HG02973 (cell line): ENCODE results near the gene RPS6KA3.
"Not testable (repeated sequence)": the region's sequence is repeated elsewhere in the genome, so short reads cannot be mapped to it uniquely, and the experiment has no call there.

Experiments
- ATAC-seq: cut with Tn5 transposase; IDR thresholded peaks from one replicate; pipeline ENCODE4 v1.9.1; 2021; ENCODE audit warnings: moderate library complexity; ENCODE audit not compliant: unreplicated experiment

RPS6KA3 gene

DNA sequence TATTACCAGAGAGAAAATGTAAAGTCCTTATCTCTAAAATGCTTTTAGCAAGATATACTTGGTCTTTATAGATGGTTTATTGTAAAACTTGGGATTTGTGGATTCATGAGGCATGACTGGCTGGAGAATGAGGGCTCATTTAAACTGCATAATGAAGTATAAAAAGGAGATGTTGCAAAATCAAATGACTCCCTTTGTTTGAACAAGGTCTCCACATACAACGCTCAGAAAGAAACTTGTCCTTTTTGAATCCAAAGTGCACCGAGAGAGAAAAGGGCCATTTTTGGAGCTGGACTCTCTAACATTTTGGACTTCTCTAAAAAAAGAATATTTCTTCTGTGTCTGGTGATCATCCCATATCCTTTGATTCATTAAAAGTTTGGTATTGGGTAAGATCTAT, 117.4 kb downstream of the RPS6KA3 start:
- ATAC-seq, result no peak

DNA sequence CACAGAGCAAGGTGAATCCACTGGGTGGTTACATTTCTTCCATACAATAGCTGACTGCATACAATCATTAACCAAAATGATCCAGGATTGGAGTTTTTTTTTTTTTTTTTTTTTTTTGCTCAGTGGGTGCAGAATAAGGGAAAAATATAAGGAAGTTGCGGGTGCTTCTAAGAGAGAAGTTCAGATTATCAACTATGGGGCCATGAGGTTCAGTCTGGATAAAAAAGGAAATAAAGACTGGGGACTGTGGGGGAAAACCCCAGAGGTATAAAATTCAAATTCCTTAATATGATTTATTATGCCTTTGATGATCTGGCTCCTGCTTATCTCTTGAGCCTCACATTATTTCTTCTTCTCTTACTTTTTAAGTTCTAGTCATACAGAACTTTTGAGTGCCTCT, 119.1 kb downstream of the RPS6KA3 start:
- ATAC-seq, result no peak

DNA sequence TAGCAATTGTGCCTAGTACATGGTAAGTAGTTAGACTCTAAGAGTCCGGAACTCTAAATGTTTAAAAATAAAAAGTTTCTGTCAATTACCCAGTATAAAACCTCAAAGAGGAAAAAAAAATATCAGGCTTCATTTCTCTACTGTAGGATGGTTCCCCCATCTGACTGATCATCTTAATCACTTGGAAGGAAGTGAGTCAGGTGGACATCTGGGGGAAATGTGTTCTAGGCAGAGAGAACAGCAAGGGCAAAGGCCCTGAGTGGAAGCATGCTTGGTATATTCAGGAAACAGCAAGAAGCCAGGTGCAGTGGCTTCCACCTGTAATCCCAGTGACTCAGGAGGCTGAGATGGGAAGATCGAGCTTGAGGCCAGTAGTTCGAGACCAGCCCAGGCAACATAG, 122.2 kb downstream of the RPS6KA3 start:
- no peak for ATAC-seq

DNA sequence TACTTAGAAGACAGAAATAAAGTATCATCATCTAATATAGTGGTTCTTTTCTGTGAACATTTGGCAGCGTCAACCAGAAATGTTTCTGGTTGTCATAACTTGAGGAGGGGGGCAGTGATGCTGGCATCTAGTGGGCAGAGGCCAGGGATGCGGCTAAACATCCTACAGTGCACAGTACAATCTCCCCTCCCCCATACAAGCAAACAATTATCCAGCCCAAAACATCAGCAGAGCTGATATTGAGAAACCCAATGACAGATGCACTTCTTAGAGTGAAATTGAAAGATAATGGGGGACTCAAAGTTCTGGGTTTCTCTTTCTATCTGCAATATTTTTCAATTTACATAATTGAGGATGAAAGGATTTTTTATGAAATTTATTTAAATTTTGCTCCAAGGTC, 123.1 kb downstream of the RPS6KA3 start:
- no peak for ATAC-seq

DNA sequence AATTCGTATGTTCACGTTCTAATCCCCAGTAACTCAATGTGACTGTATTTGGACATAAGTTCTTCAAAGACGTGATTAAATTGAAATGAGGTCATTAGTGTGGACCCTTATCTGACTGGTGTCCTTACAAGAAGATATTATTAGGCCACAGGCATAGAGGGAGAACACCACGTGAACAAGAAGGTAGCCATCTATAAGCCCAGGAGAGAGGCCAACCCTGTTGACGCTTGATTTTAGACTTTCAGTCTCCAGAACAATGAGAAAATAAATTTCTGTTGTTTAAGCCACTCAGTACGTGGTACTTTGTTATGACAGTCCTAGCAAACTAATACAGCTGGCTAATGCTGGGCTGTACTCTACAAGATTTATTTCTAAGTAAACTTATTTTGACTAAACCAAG, 123.6 kb downstream of the RPS6KA3 start:
- no peak for ATAC-seq

DNA sequence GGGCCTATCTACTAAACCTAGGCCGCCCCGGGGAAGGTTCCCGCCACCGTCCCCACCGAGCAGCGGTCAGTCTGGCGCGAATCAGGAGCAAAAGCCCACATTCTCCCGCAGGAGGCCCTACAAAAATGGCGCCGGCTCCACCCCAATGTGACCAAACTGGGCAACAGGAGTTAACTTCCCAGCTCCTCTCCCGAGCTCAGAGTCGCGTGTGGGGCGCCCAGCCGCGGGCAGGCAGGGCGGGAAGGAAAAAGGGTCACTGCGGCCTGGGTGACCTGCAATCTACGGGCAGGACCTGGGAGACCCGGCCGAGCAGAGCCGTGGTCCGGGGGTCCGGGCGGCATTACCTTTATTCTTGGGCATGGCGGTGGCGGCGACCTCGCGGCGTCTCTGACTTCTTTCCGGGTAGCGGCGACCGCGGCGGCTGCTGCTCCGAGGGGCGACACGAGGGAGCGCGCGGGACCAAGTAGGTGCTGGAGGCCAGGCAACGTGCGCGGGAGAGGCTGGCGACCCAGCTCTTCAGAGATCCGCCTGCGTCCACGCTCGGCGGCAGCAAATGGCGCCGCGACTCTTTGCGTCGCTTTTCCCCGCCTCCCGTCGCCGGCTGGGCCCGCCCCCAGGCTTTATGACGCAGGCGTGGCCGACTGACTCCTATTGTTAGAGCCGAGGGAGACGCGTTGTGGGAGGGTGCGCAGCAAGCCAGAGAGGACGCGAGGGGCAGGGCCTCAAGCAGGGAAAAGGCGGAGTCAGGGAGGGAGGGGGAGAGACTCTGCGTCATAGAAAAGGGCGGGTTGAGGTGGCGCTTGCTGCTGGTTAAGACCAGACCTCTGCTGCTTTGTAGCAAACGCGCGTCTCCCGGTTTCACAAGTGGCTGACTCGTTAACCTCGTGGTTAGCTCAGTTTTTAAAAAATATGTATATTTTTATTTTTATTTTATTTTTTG, 125.2 kb downstream of the RPS6KA3 start, which contains the start of gene EIF1AX:
Gene EIF1AX (minus strand): TSS at position 558 of the 940 bp plus-strand sequence. CDS start 198 bp downstream, at position 360.
- peak; percentile 97 for ATAC-seq

DNA sequence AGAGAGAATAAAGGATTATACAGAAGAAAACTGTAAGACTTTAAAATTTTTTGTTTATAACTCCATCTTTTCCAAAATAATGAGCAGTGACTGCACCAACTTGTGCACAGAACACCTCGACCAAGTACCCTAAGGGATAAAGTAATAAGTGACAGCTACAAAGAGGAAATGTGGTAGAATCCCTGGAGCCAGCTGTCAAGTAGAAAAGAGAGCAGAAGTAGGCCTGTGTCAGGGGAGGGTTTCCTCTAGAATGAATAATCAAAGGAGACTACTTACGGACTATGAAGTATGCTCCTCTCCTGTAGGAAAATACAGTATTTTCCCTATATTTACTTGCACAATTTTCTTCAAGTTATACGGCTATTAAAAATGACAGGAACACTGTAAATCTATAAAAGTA, 126.3 kb downstream of the RPS6KA3 start:
- ATAC-seq, result no peak

DNA sequence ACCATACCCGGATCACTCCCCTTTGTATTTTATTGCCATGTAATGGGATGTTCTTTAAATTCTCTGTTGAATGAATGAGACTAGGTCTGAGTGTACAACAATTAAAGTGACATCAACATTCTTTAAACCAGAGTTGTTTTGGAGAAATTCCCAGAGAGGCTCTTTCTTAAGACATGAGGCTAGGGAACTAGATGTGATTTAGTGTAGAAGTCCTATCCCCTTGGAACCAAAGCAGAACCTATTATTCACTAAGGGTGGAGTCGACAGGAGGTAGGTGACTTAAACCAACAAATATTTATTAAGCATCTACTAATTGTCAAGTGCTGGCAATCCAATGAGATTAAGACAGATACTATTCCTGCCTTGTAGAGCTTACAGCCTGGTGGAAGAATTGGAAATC, 126.7 kb downstream of the RPS6KA3 start:
- ATAC-seq, result no peak

DNA sequence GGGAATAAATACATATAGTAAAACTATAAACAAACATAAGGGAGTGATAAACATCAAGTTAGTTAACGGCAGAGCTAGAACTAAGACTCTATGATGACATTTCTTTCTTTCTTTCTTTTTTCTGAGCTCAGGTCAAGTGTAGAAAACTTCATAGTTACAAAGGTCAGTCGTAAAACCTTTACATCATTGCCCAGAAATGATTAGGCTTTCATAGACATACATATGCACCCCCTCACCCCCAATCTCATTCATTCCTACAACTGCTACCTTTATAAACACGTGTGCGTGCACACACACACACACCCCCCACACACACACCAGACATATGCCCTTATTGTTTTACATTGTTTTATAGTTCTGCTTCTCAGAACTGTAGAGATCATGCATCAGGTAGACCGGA, 130.8 kb downstream of the RPS6KA3 start:
- no peak for ATAC-seq

DNA sequence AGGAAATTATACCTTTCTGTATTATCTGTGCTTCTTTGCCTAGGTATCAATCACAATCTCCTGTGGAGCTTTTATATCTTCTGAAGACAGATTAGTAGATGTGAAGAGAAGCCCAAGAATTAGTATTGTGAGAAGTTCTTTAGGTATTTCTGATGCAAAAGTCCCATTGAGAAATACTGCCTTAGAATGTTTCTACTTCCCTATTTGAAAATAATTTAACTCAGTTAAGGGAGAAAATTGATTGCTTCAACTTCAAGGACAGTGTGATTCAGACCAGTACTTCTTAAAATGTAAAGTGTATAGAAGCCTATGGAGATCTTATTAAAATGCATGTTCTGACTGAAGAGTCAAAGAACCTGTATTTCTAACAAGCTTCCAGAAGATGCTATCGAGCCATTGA, 134.0 kb downstream of the RPS6KA3 start:
- ATAC-seq, result no peak

DNA sequence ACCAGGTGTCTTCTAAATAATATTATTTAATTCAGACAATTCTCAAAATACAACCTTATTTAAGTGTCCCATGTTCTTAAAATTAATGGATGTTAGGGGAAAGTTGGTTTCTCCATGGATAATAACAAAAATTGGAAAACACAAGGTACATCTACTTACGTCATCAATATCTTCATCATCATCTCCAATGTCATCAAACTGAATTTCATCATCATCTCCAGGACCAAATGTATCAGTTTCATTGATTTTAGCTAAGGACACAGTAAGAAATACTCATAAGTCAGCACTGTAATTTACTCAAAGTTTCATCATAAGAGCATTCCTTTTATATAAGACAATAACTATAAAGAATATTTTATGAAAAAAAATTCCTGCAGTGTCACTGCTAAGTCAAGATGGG, 136.4 kb downstream of the RPS6KA3 start:
- no peak for ATAC-seq

DNA sequence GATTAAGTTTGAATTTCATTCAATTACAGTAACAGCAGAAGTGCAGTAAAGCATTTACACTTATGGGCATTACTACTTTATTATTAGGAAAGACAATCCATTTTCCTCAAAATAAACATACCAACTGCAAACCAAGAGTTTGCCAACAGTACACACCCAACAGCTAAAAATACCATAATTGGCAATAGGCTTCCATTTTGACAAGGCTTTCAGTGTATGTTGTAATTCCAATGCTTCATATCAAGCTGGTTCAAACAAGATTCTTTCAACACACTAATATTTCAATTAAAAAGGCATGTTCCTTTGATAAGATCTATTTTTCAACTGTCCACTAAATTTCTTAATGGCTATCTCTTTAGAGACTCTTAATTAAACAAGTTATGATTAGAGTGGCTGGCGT, 137.2 kb downstream of the RPS6KA3 start:
- no peak for ATAC-seq

DNA sequence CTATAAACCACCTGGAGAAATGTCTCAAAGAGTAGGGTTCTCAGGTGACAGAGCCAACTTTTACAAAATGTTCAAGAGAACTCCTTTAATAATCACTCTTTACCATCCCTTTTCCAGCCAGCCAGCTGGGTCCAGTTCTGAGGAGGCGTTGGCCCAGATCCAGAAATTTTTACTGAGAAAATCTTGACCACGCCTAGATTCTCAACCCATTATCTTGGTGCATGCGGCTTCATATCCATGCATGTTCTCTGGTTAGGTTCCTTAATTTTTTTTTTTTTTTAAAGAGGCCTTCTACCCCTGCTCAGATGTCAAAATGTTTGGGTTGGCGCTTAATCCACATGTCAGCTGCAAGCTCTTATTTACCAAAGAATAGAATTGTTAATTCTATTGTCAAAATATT, 138.0 kb downstream of the RPS6KA3 start:
- no peak for ATAC-seq

DNA sequence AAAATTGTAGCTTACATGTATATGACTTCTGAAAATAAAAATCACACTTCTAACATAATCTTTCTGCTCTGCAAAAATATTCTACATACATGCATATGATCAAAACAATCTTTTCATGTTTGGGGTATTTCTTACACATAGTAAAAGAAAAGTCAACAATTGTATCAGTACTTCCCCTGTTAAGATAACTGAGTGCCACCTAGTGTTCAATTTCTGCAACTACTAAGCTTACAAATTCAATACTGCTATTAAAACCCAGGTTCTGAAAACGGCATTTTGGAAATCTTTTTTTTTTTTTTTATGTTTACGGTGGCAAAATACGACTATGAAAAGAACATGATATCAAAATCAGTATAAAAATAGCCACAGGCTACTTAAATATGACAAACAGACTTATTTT, 139.3 kb downstream of the RPS6KA3 start:
- ATAC-seq, result not testable (repeated sequence)

DNA sequence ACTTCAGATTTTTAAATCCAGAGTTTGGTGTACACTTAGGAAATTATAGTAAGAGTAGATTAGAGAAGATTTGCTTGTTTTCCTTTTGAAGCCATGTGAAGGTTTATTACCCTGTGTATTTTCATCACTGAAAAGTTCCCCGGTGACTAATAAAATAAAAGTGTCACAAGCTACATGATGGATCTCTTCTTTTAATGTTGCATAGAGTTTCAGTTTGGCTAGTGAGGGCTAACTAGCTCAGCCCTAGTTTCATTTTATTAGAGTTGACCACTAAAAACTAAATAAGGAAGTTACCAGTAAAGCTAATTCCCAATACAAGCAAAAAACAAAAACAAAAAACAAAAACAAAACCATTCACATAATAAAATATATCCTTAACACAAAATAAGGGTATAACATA, 139.9 kb downstream of the RPS6KA3 start:
- ATAC-seq, result not testable (repeated sequence)

DNA sequence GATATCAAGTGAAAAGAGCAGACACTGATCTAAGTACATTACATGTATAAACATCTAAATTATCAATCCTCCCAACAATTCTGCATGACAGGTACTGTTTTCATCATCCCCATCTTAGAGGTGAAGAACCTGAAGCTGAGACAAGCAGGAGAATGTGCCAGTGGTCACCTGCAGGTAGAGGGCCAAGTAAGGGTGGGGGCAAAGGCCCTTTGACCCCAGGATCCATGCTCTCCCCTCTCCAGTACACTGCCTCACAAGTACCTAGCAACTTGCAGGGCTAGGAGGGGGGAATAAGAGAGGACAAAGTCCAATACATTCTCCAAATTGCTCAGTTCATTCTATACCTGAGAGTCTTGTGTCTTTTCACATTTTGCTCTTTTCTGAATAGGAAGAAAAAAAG, 141.7 kb downstream of the RPS6KA3 start:
- no peak for ATAC-seq

DNA sequence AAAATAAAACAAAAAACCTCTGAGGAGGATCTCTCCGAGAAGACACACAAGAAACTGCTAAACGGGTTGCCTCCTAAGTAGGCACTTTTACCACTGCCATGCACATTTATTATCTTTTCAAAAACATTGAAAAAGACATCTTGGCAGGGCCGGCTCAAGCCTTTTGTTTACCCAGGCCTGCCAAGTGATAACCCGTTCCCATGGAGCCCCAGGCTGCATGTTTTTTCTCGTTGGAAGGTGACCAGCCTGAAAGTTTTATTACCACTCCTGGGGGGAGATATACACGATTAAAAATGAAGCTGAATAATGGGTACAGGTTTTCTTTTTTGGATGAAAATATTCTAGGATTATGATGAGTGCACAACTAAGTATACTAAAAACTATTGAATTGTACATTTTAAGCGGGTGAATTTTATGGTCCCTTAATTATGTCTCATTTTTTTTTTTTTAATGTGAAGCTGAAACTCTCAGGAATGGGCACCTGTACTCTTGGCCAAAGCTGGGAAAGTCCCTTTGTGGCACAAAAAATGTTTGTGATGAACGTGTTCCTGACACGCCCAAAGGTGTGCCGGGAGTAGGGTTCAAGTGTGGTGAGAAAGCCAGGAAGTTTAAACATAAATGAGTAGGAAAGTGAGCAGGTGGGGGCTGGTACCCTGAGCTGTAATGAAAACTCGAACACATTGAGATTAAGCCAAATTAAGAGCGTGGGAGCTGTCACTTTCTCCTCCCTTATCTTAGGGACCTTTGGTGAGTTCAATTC, 148.5 kb downstream of the RPS6KA3 start:
- ATAC-seq, result no peak

DNA sequence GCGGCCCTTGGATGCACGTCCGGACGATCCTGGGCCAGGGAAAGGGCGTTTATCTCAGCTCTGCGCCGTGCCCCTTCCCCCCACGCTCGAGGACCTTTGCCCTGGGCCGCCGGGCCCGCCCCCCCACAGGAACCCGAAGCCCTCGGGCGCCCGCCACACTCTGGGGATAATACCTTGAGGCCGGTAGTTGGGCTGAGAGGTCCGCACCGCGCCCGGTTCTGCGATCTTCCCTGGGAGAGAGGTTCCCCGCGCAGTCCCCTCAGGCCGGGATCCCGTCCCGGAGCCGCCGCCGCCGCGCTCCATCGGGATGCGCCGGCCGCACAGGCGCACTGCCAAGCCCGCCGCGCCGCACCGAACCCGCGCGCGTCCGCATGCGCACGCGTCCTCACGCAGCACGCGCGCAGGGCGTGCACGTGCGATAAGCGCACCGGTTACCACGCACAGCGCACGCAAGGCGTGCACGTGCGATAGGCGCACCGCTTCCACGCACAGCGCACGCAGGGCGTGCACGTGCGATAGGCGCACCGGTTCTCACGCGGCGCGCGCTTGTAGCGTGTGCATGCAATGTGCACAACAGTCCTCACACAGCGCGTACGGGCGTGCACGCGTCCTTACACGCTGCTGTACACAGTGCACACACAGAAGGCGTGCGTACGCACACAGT, 150.0 kb downstream of the RPS6KA3 start, which contains the start of gene MAP7D2:
Gene MAP7D2 (minus strand): TSS at position 331 of the 664 bp plus-strand sequence. CDS start 28 bp downstream, at position 303.
- no peak for ATAC-seq

DNA sequence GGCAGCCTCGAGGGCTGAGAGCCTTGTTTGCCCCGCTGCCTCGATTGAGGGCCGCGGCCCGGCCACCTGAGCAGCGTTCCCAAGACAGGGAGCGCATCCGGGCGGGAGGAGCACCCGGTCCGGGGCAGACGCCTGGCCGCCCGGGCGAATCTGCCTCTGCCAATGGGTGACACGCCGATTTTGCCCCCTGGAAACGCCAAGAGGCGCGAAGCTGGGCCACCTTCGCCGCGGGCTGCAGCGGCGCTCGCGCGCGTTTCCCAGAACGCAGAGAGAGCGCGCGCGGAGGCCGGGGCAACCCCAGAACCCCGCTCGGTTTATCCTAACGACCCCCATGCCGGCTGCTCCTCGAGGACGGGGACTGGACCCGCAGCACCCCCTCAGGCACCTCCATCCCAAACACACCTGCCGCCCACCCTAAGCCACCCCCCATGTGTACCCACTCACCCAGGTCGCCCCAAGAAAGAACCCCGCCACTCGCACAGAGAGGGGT, 150.6 kb downstream of the RPS6KA3 start:
- no peak for ATAC-seq

DNA sequence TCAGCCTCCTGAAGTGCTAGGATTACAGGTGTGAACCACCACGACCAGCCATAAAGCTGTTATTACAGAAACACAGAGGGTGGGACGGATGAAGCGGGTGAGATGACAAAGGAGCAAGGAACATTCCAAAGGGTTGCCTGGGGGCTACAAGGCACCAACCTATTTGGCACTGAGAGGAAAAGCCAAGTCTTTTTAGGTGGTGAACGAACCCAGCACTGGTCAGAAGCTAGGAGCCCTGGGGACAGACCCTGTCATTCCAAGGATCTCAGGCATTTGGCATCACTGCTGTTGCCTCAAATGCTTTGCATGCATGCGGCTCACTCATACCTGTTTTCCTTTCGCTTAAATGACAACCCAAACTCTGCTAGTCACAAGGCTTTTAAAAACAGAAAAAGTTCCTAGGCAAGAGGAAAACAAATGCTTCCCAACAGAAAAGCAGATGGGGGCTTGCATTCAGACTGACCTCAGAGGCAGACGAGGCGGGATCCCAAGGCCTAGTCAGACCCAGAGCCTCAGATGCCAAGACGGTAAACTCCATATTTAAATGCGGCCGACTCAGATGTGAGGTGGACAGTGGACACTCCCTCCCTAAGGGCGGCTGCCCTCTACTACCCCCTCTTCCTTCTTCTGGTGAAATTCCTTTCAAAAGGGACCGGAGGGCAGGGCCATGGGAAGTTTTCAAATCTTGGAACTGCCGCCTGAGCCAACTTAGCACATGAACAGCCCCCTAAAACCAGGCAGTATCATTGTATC, 154.5 kb downstream of the RPS6KA3 start:
- no peak for ATAC-seq
